Small intestine (tissue), 7 donors: ENCODE results near the gene SPATA20. TPM values are rescaled to one million over a fixed set of nuclear protein-coding genes. Genes with fewer than 3 reads are reported as not detected.
A peak's percentile ranks its signal among the peaks of the same experiment; 100 is the strongest.

Experiments
- DNase-seq, 2 donors: peaks; one replicate each; pipeline versions ENCODE4 v3.0.0 to v3.0.0-alpha.2; 2013
- FAIRE-seq: peaks from 2 replicates; lab custom pipeline; 2012; peaks lifted over from hg19 to GRCh38; lab: Jason Lieb, UNC
- H3K27ac ChIP-seq, 3 donors: one replicate each; pipeline ENCODE4 v1.5.1; 2013; ENCODE audit warnings: low read length in 2 of 3, mild to moderate bottlenecking in 2 of 3, control low read depth in 1 of 3, inconsistent platforms in 1 of 3, low read depth in 1 of 3, moderate library complexity in 1 of 3
- H3K27me3 ChIP-seq, 3 donors: one replicate each; pipeline ENCODE4 v1.6.1; 2013; ENCODE audit warnings: low read length in 3 of 3, inconsistent platforms in 1 of 3; ENCODE audit not compliant: control insufficient read depth in 3 of 3, insufficient read depth in 3 of 3
- H3K36me3 ChIP-seq, 3 donors: one replicate each; pipeline ENCODE4 v1.6.1; 2013; ENCODE audit warnings: low read length in 3 of 3, inconsistent platforms in 1 of 3, low read depth in 1 of 3, mild to moderate bottlenecking in 1 of 3, moderate library complexity in 1 of 3; ENCODE audit not compliant: control insufficient read depth in 3 of 3, insufficient read depth in 2 of 3
- H3K4me1 ChIP-seq, 3 donors: one replicate each; pipeline ENCODE4 v1.6.1; 2013; ENCODE audit warnings: low read length in 2 of 3, inconsistent platforms in 1 of 3, low read depth in 1 of 3, mild to moderate bottlenecking in 1 of 3, moderate library complexity in 1 of 3; ENCODE audit not compliant: control insufficient read depth in 3 of 3, insufficient read depth in 2 of 3
- H3K4me3 ChIP-seq, 3 donors: one replicate each; pipeline ENCODE4 v1.5.1; 2013; ENCODE audit warnings: low read length in 3 of 3, control low read depth in 1 of 3, inconsistent platforms in 1 of 3, low read depth in 1 of 3, mild to moderate bottlenecking in 1 of 3, moderate library complexity in 1 of 3
- H3K9me3 ChIP-seq, 2 donors: one replicate each; pipeline ENCODE4 v1.6.1; 2013; ENCODE audit warnings: low read depth in 1 of 2, low read length in 1 of 2; ENCODE audit not compliant: control insufficient read depth in 2 of 2, insufficient read depth in 1 of 2
- WGBS, 3 donors: extraction: QIAGEN DNeasy Blood & Tissue Kit; methylation state at CpG; one replicate each; pipeline ENCODE4 v1.1.7; 2013; 5-methylcytosine and 5-hydroxymethylcytosine counted together
- polyA plus RNA-seq, 4 donors: library from polyadenylated mRNA; stranded (reverse) in 3 of 4; unstranded in 1 of 4; fragments of 200-250 nt in 3 of 4; fragments of 120-200 nt in 1 of 4; gene quantifications; one replicate each; pipeline versions ENCODE4 v1.2.1 to v1.2.3, GENCODE V29; 2013
- donor health status: healthy with polysubstance abuse.
- donor health status: control.
- donor health status: control.
- donor health status: Bipolar disorder and iron deficiency.
- donor health status: healthy.

SPATA20 gene
- polyA plus RNA-seq, 4 donors = 7.0 to 67.0 (median 23.6) TPM

DNA sequence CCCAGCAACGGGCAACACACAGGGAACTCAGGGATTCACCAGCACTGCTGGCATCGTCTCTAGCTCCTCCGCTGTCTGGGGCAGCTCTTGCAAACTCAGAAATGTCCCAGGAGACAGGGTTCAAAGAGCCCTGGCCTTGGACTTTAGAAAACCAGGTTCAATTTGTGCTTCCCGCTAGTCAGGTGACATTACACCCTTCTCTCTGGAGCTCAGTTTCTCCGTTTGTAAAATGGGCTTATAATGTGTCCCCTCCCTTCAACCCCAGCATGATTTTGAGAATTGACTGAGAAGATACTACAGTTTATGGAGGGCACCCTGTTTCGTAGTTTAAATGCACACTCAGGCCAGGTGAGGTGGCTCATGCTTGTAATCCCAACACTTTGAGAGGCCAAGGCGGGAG is 40.7 kb upstream of the SPATA20 start:
- Histone ChIP-seq H3K27me3 (no peaks in the 10 kb centered on the region), H3K4me1 (peaks cover 4 to 27% (median 6%) of the 10 kb centered on the region in 3 donors), H3K4me3 (no peak overlapping the region), H3K9me3 (no peaks in the 10 kb centered on the region), H3K27ac (peak overlapping the region in 1 of 3 donors; percentile 47), H3K36me3 (peaks cover 0 to 2% (median 0%) of the 10 kb centered on the region in 3 donors)
- 71 to 74% (median 71%) methylated on average over 7 of the region's 7 CpGs for WGBS, 3 donors
- DNase-seq = peak in 1 of 2 donors; percentile 23
- FAIRE-seq = no peak

DNA sequence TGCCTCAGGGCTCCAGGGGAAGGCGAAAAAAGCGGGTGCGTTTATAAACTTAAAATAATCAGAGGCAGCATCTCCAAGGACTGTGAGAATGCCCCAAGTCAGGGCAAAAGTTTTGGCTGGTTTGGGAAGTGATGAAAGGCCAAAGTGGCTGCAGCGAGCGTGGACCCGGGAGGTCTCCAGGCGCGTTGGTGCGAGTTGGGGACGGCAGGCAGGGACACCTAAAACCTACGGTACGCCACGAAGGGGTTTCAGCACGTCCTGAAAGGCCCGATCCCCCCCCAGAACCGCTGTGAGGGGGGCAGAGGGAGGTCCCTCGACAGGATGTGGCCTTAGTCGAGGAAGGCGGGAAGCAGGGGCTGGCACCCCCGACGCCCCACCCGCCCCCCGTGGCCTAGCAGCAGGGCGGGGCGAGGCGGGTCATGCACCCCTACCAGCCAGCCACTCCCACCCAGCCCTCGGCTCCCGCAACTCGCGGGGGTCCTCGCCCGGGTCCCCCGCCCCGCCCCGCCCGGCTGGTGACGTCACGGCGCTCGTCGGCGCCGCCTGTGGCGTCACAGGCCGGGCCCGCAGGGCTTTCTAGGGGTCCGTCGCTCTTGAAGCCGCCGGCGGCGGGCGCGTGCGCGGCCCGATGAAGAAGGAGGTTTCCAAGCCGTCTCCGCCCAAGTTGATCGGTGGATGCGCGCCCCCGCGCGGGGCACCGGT is 39.0 kb upstream of the SPATA20 start, which contains the start of gene MYCBPAP:
TSS of gene MYCBPAP (plus strand) at position 569 of the 702 bp plus-strand sequence. CDS start 236 bp downstream, outside the sequence.
- FAIRE-seq (no peak), DNase-seq (peak; percentile 73 to 88)
- Histone ChIP-seq H3K27me3 (no peaks in the 10 kb centered on the region), H3K9me3 (no peaks in the 10 kb centered on the region), H3K27ac (peak within 1 kb of the TSS; percentile 6 to 62 (median 61)), H3K36me3 (peaks cover 0 to 2% (median 0%) of the 10 kb centered on the region in 3 donors), H3K4me1 (peaks cover 6 to 37% (median 6%) of the 10 kb centered on the region in 3 donors), H3K4me3 (peak within 1 kb of the TSS; percentile 31 to 57 (median 48))
- WGBS, 3 donors = 12 to 26% (median 17%) methylated on average over 45 to 66 of the region's 66 CpGs

GRCh38 chr17:50508573-50509460 is 38.2 kb upstream of the SPATA20 start:
- H3K4me1 ChIP-seq = peaks cover 6 to 37% (median 6%) of the 10 kb centered on the region in 3 donors
- DNase-seq = no peak
- peaks cover 0 to 2% (median 0%) of the 10 kb centered on the region in 3 donors for H3K36me3 ChIP-seq
- peak overlapping the region; percentile 6 to 62 (median 61) for H3K27ac ChIP-seq
- FAIRE-seq = no peak
- peak overlapping the region; percentile 31 to 57 (median 48) for H3K4me3 ChIP-seq
- H3K27me3 ChIP-seq = no peaks in the 10 kb centered on the region
- no peaks in the 10 kb centered on the region for H3K9me3 ChIP-seq
- 31 to 35% (median 34%) methylated on average over 32 of the region's 32 CpGs for WGBS, 3 donors

DNA sequence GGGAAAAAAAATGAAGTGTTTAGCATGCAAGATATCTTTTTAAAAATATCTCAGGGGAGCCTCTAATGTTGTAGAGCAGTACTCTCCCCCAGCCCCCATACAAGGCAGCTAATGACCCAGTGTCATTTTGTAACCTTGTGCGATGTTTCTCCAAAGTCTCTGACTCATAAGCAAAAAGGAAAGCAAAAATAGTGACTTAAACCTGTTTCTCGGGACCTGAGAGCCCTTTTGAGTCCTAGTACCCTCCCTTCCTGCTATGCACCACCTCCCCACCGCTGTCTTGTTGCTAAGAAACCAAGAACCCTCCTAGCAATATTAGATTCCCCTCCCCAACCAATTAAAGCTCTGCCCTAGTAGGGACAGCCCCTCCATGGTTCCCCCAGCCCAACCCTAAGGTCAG is 35.9 kb upstream of the SPATA20 start:
- H3K9me3 ChIP-seq = no peaks in the 10 kb centered on the region
- H3K36me3 ChIP-seq = peaks cover 0 to 2% (median 0%) of the 10 kb centered on the region in 3 donors
- peaks cover under 1 to 26% (median 7%) of the 10 kb centered on the region in 3 donors for H3K4me1 ChIP-seq
- no peak overlapping the region for H3K4me3 ChIP-seq
- FAIRE-seq (no peak), DNase-seq (peak in 1 of 2 donors; percentile 52)
- H3K27ac ChIP-seq = peak overlapping the region in 1 of 3 donors; percentile 13
- 27 to 36% (median 33%) methylated on average over 3 of the region's 3 CpGs for WGBS, 3 donors
- H3K27me3 ChIP-seq = no peaks in the 10 kb centered on the region

GRCh38 chr17:50513495-50513894 is 33.5 kb upstream of the SPATA20 start:
- Histone ChIP-seq H3K36me3 (peaks cover 0 to 2% (median 0%) of the 10 kb centered on the region in 3 donors), H3K9me3 (no peaks in the 10 kb centered on the region), H3K4me3 (no peak overlapping the region), H3K27ac (no peak overlapping the region), H3K4me1 (peaks cover 0 to 20% (median 7%) of the 10 kb centered on the region in 3 donors), H3K27me3 (no peaks in the 10 kb centered on the region)
- 48 to 68% (median 62%) methylated on average over 4 of the region's 4 CpGs for WGBS, 3 donors
- DNase-seq = no peak
- no peak for FAIRE-seq

DNA sequence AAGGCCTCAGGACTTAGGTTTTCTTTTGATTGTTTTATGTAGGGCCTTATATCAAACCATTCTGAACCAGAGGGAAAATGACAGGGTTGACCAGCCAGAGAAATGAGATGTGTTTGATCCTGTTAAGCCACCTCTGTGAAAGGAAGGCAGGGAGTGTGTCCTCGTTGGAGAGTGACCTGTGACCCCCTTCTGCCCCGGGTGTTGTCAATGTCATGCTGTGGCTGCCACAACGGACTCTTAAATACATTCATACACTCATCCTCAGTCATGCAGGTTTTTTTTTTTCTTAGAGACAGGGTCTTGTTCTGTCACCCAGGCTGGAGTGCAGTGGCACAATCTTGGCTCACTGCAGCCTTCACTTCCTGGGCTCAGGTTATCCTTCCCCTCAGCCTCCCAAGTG is 32.6 kb upstream of the SPATA20 start:
- Histone ChIP-seq H3K4me1 (peaks cover 0 to 14% (median 5%) of the 10 kb centered on the region in 3 donors), H3K27me3 (no peaks in the 10 kb centered on the region), H3K9me3 (no peaks in the 10 kb centered on the region), H3K27ac (no peak overlapping the region), H3K36me3 (no peaks in the 10 kb centered on the region), H3K4me3 (no peak overlapping the region)
- WGBS, 3 donors = 42 to 60% (median 55%) methylated on average over 3 of the region's 3 CpGs
- DNase-seq (no peak), FAIRE-seq (no peak)

DNA sequence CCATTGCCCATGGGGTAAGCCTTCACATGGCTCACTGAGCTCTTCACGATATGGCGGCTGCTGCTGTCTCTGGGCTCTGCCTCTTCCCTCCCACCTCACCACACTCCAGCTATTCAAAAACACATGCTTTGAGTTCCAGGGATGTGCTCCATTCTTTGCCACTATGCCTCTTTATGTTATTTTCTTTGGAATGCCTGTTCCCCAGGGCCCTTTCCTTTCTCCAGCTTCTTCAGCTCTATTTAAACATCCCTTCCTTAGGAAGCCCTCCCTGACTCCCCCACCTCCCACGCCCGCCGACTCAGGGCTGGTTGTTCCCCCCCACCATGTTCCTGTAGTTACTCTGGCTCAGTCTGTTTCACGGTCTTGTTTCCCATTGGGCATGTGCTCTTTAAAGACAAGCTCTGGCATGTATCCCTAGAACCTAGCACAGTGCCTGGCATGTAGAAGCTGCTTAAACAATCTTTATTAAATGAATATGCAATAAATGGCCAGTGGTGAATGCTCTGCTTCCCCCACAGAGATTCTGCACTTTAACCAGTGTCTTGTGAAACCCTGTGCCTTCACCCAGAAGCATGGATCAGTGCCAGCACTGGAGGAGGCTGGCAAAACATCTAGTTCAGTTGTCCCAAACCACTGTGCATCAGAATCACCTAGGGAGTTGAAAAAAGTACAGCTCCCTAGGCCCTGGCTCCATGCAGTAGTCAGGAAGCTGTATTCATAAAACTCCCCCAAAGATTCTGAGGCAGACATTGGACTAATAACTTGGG is 31.9 kb upstream of the SPATA20 start:
- Histone ChIP-seq H3K27ac (no peak overlapping the region), H3K4me3 (no peak overlapping the region), H3K4me1 (peaks cover 0 to 14% (median 5%) of the 10 kb centered on the region in 3 donors), H3K27me3 (no peaks in the 10 kb centered on the region), H3K36me3 (no peaks in the 10 kb centered on the region), H3K9me3 (no peaks in the 10 kb centered on the region)
- WGBS, 3 donors = 73 to 92% (median 81%) methylated on average over 6 of the region's 6 CpGs
- peak in 1 of 2 donors; percentile 64 for DNase-seq
- no peak for FAIRE-seq
